H1 (cell line): ENCODE data around the gene TTC28. TPM values are rescaled to one million over a fixed set of nuclear protein-coding genes. Genes with fewer than 3 reads are reported as not detected.

Source experiments
- GTF2F1 ChIP-seq: IDR thresholded peaks from 2 replicates; pipeline ENCODE4 v1.6.1; 2012; ENCODE audit warnings: low read depth, low read length, improper control_type of control experiment, borderline replicate concordance
- JUND ChIP-seq: IDR thresholded peaks from 2 replicates; pipeline ENCODE4 v1.6.1; 2011; ENCODE audit warnings: mild to moderate bottlenecking, improper control_type of control experiment, low read length
- KDM1A ChIP-seq: fragments of 200-600, 300-600 bp; sonication (generic); IDR thresholded peaks from 2 replicates; pipeline ENCODE4 v1.7.1; 2016; ENCODE audit warnings: mild to moderate bottlenecking, low read length, borderline replicate concordance
- polyA plus RNA-seq, 7 experiments: library from polyadenylated mRNA; depleted of rRNA in 3 of 7; stranded (reverse) in 5 of 7; unstranded in 2 of 7; fragments of >200 nt in 5 of 7; fragments of 200-250 nt in 2 of 7; gene quantifications; 1 replicate in 5 of 7; 2 replicates in 1 of 7; 4 replicates in 1 of 7; pipeline versions ENCODE4 v1.2.1 to v1.2.3, GENCODE V29; 2011 to 2013; ENCODE audit warnings: missing spikeins in 2 of 7, mixed read lengths in 2 of 7
- total RNA-seq: library from RNA; stranded (reverse); fragmentation: NEBNext Ultra II Directional; extraction: Animal tissue kit (Norgen Biotek cat#: 25700); gene quantifications from 2 replicates; pipeline ENCODE4 v1.2.1, GENCODE V29; 2021

TTC28 gene
- total and polyA plus RNA-seq, 2 of the 8 experiments (the other 6 are each of a cell fraction or from before 2014, with no cell fraction given), result 2.6 to 12.6 TPM

- no peak for TF ChIP-seq JUND
- TF ChIP-seq KDM1A, result no peak
- TF ChIP-seq GTF2F1, result no peak
These were observed 678.3 kb downstream of the TTC28 start (continued) for GRCh38 chr22:28001171-28001835.
